Astrocyte (in vitro differentiated cells and primary cell): ENCODE results near the gene MB.

ENCODE experiments used
- EZH2 ChIP-seq: IDR thresholded peaks from 2 replicates; pipeline ENCODE4 v1.6.1; 2012; ENCODE audit warnings: mild to moderate bottlenecking, low read length, inconsistent platforms; ENCODE audit not compliant: insufficient read depth
- TF ChIP-seq, protein P1 (sequence below): IDR thresholded peaks from 2 replicates; pipeline ENCODE4 v1.5.1; 2011; ENCODE audit warnings: low read depth, mild to moderate bottlenecking, inconsistent platforms, low read length, moderate library complexity; ENCODE audit not compliant: insufficient read depth

DNA sequence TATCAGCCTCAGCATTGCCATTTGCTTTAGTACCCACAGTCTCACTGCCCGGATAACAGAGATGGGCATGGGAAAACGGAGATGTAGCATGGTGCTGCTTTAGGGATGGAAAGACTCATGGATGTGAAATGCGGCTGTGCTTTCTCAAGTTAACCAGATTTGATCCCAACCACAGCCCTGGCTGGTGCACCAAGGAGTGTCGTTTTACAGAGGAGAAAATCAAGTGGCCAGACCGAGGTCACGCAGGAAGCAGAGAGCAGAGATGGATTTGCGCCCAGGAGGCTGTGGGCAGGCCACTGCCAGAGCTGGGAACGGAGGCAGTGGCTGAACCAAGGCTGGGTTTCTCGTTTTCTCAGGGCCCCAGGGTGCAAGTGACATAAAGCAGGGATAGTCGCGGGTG lies 9.0 kb downstream of the MB start:
- TF ChIP-seq, protein P1, sequence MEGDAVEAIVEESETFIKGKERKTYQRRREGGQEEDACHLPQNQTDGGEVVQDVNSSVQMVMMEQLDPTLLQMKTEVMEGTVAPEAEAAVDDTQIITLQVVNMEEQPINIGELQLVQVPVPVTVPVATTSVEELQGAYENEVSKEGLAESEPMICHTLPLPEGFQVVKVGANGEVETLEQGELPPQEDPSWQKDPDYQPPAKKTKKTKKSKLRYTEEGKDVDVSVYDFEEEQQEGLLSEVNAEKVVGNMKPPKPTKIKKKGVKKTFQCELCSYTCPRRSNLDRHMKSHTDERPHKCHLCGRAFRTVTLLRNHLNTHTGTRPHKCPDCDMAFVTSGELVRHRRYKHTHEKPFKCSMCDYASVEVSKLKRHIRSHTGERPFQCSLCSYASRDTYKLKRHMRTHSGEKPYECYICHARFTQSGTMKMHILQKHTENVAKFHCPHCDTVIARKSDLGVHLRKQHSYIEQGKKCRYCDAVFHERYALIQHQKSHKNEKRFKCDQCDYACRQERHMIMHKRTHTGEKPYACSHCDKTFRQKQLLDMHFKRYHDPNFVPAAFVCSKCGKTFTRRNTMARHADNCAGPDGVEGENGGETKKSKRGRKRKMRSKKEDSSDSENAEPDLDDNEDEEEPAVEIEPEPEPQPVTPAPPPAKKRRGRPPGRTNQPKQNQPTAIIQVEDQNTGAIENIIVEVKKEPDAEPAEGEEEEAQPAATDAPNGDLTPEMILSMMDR: no peak
- no peak for TF ChIP-seq EZH2
